Ectodermal cell (in vitro differentiated cells): ENCODE measurements around the gene CD58.

Experiments used
- H3K27ac ChIP-seq: 2 replicates; pipeline ENCODE4 v1.7.0; 2013; ENCODE audit warnings: mild to moderate bottlenecking, low read depth, low read length; ENCODE audit not compliant: insufficient read depth, poor library complexity, severe bottlenecking
- H3K27me3 ChIP-seq: 2 replicates; pipeline ENCODE4 v1.7.0; 2013; ENCODE audit warnings: mild to moderate bottlenecking, low read length; ENCODE audit not compliant: insufficient read depth, control insufficient read depth, poor library complexity, severe bottlenecking
- H3K36me3 ChIP-seq: one replicate; pipeline ENCODE4 v1.7.0; 2013; ENCODE audit warnings: low read length; ENCODE audit not compliant: control insufficient read depth, insufficient read depth
- H3K4me1 ChIP-seq: one replicate; pipeline ENCODE4 v1.7.0; 2013; ENCODE audit warnings: low read length; ENCODE audit not compliant: control insufficient read depth, insufficient read depth
- H3K4me3 ChIP-seq: 2 replicates; pipeline ENCODE4 v1.7.0; 2013; ENCODE audit warnings: low read depth, low read length, control low read depth; ENCODE audit not compliant: insufficient read depth
- H3K9me3 ChIP-seq: 2 replicates; pipeline ENCODE4 v1.7.0; 2013; ENCODE audit warnings: mild to moderate bottlenecking, low read length, moderate library complexity; ENCODE audit not compliant: control insufficient read depth
- WGBS, 2 experiments: methylation state at CpG; one replicate each; pipeline ENCODE4 v1.1.7; 2013; ENCODE audit warnings: missing lambda C conversion rate in 2 of 2; 5-methylcytosine and 5-hydroxymethylcytosine counted together

Gene CD58

DNA sequence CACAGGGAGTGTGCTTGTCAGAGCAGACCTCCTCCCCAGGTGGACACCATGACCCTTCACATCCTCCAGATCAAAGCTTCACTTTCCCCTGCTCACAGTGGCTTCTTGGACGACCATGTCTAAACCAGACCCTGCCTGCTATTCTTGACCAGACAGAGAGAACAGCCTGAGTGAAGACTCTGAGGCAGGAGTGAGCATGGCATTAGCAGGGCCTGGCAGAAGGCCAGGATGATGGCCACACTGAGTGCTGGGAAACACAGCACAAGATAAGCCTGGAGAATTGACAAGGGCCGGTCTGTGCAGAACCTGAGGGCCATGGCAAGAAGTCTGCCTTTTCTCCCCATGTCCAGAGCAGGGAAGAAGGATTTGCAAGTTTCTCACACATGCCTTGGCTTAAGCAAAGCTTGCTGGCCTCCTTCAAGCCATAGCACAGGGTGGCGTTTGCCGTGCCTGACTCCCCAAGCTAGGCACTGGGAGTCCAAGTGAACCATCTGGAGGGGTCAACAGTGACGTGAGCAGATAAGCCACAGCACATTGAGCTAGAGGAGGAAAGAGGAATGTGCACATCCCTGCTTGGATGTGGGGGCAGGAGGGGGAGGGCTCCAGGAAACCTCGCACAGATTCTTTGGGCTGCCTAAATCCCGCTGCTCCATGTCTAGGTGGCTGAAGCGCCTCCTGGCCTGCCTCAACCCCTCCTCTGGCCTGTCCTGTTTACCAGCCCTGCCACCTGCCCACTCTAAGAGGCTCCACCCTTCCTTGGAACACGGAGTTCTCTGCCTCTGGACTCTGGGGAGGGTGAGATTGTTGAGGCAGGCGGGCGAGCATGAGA is 87.1 kb downstream of the CD58 start:
- Histone ChIP-seq H3K9me3 (no peaks in the 10 kb centered on the region), H3K36me3 (no peaks in the 10 kb centered on the region), H3K27ac (no peak overlapping the region), H3K27me3 (no peaks in the 10 kb centered on the region), H3K4me1 (peaks cover 4% of the 10 kb centered on the region), H3K4me3 (no peak overlapping the region)
- WGBS, 2 experiments, result 95% methylated on average over 11 of the region's 11 CpGs

DNA sequence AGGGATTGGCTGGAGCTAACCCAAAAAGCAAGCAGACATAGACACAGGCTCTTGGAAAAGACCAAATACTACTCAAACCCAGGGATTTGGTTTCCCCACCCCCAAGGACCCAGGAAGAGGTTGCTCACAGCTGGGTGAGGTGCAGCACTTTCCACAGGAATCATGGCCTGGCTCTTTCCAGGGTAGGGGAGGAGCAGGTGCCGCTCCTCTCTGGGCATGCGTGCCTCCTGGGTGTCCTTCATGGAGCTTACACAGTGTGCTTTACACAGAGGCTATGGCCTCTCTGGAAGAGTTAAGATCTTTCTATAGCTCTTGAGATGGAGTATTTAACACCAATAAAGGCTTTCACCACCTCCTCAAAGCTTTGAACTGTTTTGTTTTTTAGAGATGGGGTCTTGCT is 88.3 kb downstream of the CD58 start:
- H3K27ac ChIP-seq, result no peak overlapping the region
- no peaks in the 10 kb centered on the region for H3K4me1 ChIP-seq
- no peak overlapping the region for H3K4me3 ChIP-seq
- no peaks in the 10 kb centered on the region for H3K9me3 ChIP-seq
- H3K27me3 ChIP-seq, result no peaks in the 10 kb centered on the region
- H3K36me3 ChIP-seq, result no peaks in the 10 kb centered on the region
- 90 to 98% methylated on average over 2 of the region's 2 CpGs for WGBS, 2 experiments

DNA sequence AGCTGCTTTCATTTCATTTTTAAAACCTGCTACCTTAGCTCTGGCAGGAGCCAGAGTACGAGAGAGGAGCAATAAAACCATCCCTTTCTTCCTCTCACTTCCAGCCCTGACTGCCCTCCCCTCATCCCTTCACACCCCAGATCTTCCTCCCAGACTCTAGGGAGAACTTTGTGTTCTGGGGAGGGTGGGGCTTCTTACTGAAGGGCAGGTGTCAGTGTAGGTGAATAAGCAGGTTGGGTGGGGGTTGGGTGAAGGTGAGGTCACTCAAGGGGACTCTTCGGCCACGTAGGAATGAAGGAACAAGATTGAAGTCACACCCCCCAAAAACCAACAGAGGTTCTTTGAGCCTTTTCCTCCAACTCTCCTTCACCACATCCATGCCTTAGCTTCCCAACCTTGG is 88.9 kb downstream of the CD58 start:
- Histone ChIP-seq H3K4me3 (no peak overlapping the region), H3K9me3 (no peaks in the 10 kb centered on the region), H3K27ac (no peak overlapping the region), H3K36me3 (no peaks in the 10 kb centered on the region), H3K4me1 (no peaks in the 10 kb centered on the region), H3K27me3 (no peaks in the 10 kb centered on the region)
- 93 to 100% methylated on average over 3 of the region's 3 CpGs for WGBS, 2 experiments

DNA sequence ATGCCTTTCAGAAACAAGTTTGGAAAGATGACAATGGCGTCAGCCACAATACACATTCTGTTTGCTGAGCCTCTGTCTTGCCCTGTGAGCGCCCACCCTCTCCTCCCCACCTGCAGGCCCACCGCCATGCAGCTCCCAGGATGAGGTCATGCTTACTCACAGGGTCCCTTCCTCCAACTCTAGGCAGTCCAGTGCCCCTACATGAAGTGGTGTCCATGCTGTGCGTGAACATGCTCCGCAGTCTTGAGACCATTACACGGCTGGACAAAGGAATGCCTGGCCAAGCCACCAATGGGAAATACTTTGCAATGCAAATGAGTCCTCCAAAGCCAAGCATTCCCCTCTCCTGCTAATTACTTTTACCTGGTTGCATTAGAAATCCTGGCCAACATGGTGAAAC is 92.2 kb downstream of the CD58 start:
- Histone ChIP-seq H3K4me3 (no peak overlapping the region), H3K9me3 (no peaks in the 10 kb centered on the region), H3K36me3 (no peaks in the 10 kb centered on the region), H3K27me3 (no peaks in the 10 kb centered on the region), H3K4me1 (no peaks in the 10 kb centered on the region), H3K27ac (no peak overlapping the region)
- 79 to 81% methylated on average over 6 of the region's 6 CpGs for WGBS, 2 experiments

DNA sequence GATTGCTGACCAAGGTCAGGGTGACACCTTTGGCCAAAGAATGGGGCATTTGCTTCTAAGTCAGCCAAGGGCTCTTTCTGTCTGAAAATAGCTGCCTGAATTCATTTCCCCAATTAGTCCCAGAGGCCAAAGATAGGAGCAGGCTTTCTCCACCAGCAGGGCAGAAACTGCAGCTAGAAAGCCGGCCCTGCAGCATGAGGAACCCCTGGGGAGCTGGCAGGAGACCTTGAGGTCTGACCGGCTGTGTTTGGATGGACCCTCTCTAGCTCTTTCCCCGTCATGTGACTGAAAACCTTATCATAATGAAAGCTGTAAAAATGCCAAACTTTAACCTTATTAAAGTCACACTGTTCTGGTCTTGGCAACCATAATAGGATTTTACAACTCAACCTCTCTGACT is 93.4 kb downstream of the CD58 start:
- Histone ChIP-seq H3K27me3 (no peaks in the 10 kb centered on the region), H3K36me3 (no peaks in the 10 kb centered on the region), H3K9me3 (no peaks in the 10 kb centered on the region), H3K4me1 (peaks cover under 1% of the 10 kb centered on the region), H3K4me3 (no peak overlapping the region), H3K27ac (no peak overlapping the region)
- WGBS, 2 experiments, result 81 to 91% methylated on average over 3 of the region's 3 CpGs

GRCh38 chr1:116476321-116476720 is 94.5 kb downstream of the CD58 start:
- Histone ChIP-seq H3K4me3 (no peak overlapping the region), H3K27ac (no peak overlapping the region), H3K4me1 (peaks cover 12% of the 10 kb centered on the region), H3K27me3 (no peaks in the 10 kb centered on the region), H3K36me3 (no peaks in the 10 kb centered on the region), H3K9me3 (no peaks in the 10 kb centered on the region)
- 94 to 98% methylated on average over 3 of the region's 3 CpGs for WGBS, 2 experiments

GRCh38 chr1:116475850-116476218 is 95.0 kb downstream of the CD58 start:
- peaks cover 14% of the 10 kb centered on the region for H3K4me1 ChIP-seq

GRCh38 chr1:116474921-116475849 is 95.6 kb downstream of the CD58 start:
- Histone ChIP-seq H3K27ac (no peak overlapping the region), H3K27me3 (no peaks in the 10 kb centered on the region), H3K4me1 (peaks cover 14% of the 10 kb centered on the region), H3K4me3 (no peak overlapping the region), H3K36me3 (no peaks in the 10 kb centered on the region), H3K9me3 (no peaks in the 10 kb centered on the region)
- 93 to 94% methylated on average over 14 of the region's 14 CpGs for WGBS, 2 experiments

More at GRCh38 chr1:116475850-116476218, 95.0 kb downstream of the CD58 start:
- no peaks in the 10 kb centered on the region for H3K9me3 ChIP-seq
- 95% methylated on average over 7 of the region's 7 CpGs for WGBS, 2 experiments
- H3K4me3 ChIP-seq, result no peak overlapping the region
- no peaks in the 10 kb centered on the region for H3K27me3 ChIP-seq
- H3K36me3 ChIP-seq, result no peaks in the 10 kb centered on the region
- no peak overlapping the region for H3K27ac ChIP-seq

DNA sequence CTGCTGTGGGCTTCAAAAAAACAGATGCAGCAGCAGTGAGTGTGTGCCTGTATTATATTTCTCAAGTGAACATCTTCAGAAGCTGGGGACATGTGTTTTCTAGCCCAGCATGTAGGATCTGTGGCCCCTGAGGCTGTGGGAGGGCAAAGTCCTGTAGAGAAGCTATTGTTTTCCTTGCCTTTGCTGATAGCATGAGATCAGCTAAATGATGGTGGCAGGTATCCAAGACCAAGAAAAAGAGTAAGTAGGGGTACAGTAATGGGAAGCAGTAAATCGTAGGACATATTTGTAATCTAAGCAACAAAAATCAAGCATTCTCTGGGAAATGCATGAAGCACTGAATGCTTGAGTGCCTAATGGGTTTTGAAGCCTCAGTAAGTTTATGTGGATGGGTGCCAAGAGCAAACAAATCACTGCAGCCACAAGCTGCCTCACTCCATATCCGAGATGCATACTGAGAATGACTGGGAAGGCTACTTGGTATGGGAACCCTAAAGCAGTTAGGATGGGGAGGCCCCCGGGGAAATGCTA is 98.3 kb downstream of the CD58 start:
- no peaks in the 10 kb centered on the region for H3K36me3 ChIP-seq
- H3K4me1 ChIP-seq, result peaks cover 14% of the 10 kb centered on the region
- 90 to 92% methylated on average over 3 of the region's 3 CpGs for WGBS, 2 experiments
- no peak overlapping the region for H3K27ac ChIP-seq
- no peak overlapping the region for H3K4me3 ChIP-seq
- H3K27me3 ChIP-seq, result no peaks in the 10 kb centered on the region
- no peaks in the 10 kb centered on the region for H3K9me3 ChIP-seq

DNA sequence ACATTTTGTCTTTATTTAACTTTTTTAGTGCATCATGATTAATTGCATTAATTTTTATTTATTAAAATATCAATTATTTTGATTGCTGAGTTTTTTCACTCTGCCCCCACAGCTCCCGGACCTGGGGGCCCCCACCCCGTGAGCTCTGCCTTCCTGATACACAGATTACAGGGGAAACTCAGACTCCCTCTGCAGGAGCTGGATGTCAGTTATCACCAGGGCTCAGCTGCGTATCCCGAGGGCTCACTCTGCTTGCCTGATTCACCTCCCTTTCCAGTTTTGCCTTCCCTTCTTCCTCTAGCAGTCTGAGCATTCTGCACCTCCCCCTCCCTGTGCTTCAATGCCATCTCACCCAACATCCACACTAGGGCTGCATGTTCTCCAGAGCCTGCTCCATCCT is 99.6 kb downstream of the CD58 start:
- peaks cover 14% of the 10 kb centered on the region for H3K4me1 ChIP-seq
- no peaks in the 10 kb centered on the region for H3K27me3 ChIP-seq
- no peaks in the 10 kb centered on the region for H3K9me3 ChIP-seq
- WGBS, 2 experiments, result 84% methylated on average over 4 of the region's 4 CpGs
- no peak overlapping the region for H3K4me3 ChIP-seq
- no peaks in the 10 kb centered on the region for H3K36me3 ChIP-seq
- H3K27ac ChIP-seq, result no peak overlapping the region
